GOT3 (cell line): Measurements from ENCODE around the gene PTPRJ.

Experiments used
- DNase-seq: peaks from one replicate; lab custom pipeline; 2025; ENCODE audit warnings: mixed read lengths; lab: John Stamatoyannopoulos, UW

PTPRJ gene

DNA sequence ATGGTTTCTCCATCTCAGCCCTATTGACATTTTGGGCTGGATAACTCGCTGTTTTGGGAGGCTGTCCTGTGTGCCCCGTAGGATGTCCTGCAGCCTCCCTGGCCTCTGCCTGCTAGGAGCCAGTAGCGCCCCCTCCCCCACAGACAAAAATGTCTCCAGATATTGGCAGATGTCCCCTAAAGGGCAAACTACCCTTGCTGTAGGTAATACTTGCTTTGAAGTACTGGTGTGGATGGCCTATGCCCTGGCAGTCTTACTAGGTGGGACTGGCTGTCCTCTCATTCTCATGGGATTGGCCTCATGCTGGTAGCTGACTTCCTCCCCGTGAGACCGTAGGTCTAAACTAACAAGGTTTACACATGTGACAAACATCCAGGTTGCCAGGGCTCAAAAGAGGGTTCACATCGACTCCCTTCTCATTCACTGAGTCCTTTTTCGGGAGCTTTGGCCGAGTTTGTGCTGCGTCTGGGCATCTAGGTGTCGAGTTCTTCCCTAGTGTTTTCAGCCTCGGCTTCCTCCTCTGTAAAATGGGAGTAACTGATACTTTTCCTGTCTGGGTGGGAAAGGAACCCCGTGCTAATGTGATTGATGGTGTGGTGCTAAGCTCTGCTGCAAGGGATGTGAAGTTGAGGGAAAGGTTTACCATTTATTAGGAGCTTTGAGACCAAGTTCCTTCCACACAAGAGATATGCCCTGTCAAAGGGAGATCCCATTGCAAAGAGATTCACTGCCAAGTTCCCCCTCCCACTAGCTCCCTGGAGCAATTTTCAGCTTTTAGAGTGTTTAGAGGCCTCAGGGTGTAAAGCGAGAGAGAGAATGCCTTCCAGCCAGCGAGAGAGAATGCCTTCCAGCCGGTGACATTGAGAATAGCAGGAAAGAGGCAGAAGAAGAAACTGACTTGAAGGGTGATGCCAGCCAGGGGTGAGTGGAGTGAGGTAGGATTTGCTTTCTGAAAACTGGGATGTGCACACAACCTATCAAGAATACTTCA is 17.0 kb downstream of the PTPRJ start:
- no peak for DNase-seq

DNA sequence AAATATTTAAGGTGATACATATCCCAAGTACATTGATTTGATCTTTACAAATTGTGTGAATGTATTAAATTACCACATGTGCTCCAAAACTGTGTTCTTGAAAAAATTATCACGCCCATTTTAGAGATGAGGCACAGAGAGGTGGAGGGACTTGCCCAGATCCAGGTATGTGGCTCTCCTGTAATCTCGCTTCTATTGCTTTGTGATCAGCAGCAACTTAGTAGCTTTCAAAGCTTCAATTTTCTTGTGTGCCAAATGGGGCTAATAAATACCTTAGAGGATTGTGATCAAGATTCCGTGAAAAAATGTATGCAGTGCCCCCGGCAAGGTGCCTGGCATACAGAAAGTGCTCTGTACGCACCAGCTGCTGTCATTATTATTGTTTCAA is 18.0 kb downstream of the PTPRJ start:
- no peak for DNase-seq

DNA sequence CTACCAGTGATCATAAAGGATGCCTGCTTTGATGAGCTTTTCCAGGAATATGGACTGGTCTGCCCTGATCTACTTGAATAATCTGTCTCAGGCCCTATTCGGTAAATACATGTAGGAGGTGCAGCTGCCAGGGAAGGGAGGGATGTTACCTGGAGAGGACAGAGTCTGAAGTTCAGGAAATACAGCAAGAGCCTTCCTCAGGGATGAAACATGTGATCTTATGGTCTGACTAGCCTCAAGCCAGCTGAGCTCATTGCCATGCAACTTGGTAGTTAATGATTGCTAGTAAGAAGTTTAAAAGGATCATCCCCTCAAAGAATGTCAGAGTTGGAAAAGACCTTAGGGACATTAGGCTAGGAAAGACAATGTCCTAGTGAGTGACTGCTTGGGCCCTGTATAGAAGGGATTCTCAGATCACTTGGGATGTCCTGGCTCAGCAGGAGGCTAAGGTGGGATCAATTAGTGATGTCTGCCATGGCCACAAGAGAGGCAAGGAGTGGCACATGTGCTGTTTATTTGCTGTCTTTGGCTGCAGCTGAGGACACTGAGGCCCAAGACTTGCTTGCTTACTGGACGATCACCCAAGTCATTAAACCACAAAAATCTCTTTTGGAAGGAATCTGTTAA is 18.5 kb downstream of the PTPRJ start:
- no peak for DNase-seq

DNA sequence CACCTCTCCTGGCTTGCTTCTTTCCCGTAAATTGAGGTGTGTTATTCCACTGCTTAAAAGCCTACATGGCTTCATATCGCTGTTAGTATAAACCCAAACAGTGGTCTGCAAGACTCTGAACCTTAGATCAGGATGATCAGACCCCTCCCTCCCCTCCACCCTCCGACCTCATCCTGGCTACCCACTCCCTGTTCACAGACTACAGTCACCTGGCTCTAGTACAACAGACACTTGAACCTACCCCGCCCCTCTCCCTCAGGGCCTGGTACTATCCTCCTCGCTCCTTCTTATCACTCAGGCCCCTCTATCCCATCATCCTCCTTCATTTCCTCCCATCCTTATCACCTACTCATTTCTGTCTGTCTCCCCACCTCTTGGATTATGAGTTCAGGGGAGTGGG is 20.1 kb downstream of the PTPRJ start:
- no peak for DNase-seq

DNA sequence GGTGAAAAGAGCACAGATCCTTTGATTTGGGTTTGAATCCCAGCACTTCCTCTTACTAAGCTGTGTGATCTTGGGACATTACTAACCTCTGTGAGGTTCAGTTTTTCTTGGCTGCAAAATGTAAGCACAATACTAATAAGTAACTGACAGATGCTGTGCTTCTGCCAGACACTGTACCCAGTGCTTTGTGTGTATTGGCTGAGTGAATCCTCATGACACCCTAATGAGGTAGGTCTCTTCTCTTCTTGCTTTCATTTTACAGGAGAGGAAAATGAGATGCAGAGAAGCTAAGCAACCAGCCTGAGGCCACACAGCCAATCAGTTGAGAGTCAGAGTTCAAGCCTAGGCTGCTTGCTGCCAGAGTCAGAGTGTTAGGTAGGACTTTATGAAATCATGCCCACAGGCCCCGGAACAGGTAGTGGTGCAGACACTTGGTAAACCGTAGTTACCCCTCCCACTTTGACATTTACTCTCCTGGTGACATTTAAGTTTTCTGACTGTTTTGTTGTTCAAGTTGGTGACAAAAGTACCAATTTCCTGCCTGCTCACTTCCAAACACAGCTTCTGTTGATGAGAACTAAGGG is 21.2 kb downstream of the PTPRJ start:
- DNase-seq, result no peak

DNA sequence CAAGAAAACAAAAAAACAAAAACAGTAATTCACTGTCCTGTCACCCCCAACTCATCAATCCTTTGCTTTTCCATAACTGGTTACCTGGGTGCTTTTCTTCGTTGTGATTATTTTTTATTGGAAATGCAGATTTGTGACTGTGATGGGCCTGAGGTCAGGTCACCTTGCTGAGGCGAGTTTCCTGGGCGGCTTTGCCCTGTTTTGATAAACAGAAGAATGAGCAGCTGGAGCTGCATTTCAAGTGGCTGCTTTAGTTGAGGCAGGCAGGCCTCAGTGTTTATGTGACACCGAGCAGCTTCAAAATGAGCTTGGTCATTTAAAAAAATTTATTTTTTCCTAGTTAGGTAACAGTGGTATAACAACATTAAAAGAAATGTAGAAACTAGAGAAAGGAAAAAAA is 22.2 kb downstream of the PTPRJ start:
- DNase-seq, result no peak

DNA sequence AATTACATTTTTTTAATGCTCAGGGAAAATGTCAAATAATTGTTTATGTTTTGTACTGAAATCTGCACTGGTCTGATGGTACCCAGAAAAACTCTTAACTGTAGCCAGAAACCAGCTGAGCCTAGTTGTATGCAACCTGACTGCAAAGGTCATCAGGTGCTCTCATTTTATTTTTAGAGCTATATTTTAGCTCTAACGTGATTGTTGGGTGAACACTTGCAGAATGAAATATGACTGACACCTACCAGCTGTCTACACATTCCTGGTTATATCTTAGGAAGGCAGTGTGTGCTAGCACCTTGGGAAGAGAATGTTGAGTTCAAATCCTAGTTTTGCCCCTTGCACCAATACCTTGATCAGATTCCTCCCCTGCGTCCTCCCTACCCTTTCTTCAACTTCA is 23.6 kb downstream of the PTPRJ start:
- DNase-seq, result no peak

DNA sequence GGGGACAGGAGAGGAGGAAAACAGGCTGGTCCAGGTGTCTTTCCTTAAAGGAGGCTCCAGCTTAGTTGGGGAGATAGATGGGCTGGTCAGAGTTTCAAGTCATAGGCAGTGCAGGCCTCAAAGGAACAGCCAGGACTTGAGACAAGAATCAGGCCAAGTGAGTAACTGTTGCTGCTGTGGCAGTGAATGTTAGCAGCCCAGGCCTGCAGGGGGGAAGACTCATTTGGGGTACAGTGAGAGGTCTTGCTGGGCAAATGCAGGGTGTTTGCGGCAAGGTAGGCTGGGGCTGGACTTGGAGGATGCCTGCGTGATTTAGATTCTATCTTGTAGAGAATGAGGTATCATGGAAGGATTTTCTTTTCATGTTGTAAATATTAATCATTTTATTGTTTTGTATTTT is 24.1 kb downstream of the PTPRJ start:
- DNase-seq, result no peak

DNA sequence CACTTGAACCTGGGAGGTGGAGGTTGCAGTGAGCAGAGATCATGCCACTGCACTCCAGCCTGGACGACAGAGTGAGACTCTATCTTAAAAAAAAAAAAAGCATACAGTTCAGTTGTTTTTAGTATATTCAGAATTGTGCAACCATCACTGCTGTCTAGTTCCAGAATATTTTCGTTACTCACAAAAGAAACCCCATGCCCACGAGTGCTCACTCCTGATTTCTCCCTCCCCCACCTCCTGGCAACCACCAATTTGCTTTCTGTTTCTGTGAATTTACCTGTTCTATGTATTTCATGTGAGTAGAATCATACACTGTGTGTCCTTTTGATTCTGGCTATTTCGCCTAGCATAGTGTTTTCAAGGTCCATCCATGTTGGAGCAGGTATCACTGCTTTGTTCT is 24.8 kb downstream of the PTPRJ start:
- no peak for DNase-seq

DNA sequence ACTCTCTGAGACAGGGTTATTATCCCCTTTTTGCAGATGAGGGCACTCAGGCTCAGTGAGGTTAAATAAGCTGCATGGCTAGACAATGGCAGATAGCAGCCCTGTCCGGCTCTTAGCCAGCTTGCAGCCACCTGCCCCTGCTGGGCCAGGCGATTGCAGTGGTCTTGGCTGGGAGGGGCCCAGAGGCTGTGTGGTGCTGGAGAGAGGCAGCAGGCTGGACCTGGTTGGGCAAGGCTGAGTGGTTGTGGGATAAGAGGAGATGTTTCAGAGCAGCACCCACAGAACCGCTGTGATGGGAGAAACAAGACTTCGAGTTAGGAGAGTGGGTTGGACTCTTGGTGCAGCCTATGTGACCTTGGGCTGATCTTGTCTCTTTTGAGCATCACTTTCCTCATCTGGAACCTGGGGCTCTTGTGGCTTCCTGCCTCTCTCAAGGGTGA is 25.5 kb downstream of the PTPRJ start:
- DNase-seq, result no peak

DNA sequence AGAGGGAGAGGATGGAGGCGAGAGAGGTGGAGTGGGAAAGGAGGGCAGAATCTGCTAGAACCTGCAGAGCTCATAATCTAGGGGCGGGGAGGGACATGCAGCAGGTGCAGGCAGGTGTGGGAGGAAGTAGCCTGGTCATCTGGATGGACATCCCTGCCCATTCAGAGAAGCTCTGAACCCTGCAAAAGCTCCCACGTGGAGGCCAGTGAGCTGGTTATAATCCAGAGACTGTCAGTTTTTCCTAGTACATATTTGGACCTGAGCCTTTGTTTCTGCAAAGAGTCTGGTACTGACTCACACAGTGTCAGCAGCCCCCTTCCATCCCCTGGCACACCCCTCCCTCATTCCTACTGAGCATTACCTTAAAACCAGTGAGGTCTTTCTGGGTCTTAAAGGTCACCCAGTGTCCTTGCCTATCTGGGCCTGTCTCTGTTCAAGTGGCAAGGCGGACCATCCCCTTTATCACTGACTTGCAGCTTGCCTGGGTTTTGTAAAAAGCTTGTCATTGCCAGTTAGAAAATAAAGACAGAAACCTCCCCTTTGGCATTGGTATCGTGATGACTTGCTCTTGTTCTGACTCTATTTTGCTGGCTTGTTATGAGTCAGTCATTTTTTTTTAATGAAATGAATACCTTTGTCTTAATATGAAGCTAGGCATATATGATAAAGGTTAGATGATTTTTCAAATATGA is 26.1 kb downstream of the PTPRJ start:
- DNase-seq, result no peak

DNA sequence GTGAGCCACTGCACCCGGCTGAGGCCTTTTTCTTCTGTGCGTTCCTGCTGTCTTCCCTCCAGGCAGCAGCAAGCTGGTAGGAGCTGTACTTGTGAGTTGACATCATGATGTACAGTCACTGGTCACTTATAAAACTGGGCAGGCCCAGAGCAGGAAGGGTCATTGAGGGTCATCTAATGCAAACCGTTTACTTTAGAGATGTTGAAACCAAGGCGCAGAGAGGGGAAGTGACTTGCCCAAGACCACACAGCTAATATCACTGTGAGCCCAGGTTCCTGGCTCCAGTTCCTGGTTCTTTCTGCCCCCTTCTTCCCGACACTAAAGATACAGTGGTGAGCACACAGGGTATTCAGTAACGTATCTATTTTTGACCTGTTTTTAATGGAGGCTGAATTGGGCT is 27.3 kb downstream of the PTPRJ start:
- DNase-seq, result no peak

DNA sequence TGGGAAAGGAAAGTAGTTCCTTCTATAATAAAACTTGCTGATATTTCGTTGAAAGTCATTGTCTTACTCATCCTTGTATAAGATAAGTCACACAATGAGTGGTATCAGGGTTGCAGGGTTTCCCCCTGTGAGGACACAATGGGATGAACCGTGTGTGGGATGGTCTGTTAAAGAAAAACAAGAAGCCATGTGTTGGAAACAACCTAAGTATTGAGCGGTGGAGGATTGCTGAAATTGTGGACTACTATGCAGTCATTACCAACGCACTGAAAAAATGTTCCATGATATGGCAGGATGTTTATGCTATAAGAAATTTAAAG is 28.6 kb downstream of the PTPRJ start:
- DNase-seq, result no peak

DNA sequence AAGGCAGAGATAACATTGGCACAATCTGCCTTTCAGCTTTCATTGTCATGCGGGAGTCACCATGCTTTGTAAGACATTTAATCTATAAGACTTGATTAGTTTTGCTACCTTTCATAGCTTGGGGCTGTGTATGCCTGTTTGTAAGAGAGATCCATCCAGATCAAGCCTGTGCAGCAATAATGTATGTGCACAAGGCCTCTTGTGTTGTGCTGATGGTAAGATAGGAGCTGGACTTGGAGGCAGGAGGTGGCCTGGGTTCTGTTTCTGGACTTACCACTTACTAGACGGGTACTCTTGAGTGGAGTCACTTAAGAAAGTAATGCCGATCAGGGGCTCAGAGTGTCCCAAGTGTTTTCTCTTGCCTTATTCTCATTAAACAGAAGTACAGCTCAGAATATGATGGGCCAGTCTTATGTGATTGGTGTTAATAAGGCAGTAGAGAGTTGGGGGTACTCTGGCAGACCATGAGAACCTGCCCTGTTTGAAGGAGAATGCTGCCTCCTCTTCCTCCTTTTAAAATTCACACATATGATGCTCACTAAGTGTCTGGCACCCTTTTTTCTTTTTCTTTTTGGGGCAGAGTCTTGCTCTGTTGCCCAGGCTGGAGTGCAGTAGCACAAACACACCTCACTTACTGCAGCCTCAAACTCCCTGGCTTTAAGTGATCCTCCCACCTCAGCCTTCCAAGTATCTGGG is 30.9 kb downstream of the PTPRJ start:
- DNase-seq, result no peak

DNA sequence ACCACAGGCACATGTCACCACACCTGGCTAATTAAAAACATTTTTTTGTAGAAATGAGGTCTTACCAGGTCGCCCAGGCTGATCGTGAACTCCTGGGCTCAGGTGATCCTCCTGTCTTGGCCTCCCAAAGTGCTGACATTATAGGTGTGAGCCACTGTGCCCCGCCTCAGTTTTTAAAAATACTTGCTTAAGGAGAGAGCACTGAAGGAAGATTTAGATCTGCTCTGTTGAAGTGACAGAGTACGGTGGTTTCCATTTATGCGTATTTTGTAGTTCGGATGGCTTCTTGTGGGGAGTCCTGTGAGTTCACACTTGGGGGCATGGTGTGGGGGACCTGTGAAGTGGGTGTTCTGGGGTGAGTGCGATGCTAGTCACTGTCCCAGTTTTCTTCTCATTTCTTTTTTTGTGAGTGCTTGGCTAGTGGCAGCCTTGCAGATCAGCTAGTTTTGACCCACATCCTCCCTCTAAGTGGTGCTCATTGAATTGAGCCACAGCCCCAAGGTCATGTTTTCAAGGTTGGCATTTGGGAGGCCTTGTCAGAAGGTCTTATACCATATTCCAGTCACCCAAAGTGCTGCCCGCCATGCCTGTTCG is 31.5 kb downstream of the PTPRJ start:
- no peak for DNase-seq

DNA sequence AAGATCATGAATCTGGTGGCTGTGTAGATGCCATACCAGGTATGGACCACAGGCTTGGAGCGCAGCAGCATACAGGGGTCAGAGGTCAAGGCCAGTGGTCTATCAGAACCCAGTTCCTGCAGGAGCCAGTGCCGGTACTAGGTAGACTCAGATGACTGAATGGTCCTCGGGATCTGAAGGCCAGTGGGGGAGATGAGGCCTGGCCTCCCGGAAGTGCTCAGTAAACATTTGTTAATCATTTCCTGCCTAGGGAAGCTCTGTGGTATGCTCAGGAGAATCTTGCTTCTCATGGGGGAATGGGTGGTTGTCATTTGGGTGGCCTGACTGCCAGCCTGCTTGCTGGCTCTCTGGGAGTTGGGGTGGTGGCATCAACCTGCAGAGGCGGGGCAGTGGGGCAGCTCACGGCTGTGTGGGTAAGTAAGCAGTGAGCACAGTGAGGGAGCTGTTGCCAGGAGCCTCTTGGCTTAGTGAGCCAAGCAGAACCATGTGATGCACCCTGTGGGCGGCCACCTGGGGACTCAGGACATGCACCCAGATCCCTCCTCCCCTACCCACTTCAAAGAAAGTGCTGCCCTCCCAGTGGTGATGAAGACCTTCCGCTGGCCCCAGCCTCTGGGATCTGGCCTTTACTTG is 33.0 kb downstream of the PTPRJ start:
- no peak for DNase-seq

DNA sequence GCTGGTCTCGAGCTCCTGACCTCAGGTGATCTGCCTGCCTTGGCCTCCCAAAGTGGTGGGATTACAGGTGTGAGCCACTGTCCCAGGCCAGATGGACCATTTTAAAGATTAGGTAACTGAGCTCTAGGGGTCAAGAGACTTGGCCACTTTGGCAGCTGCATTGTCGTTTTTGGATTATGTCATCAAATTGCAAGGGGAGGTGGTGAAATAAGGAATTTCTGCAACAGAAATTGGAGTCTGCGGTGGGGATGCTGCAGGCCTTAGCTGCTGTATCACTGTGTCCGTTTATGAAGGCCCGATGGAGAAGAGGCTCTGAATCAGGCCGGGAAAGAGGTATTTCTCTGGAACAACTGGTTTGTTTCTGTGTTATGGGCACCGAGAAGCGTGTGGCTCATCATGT is 34.6 kb downstream of the PTPRJ start:
- no peak for DNase-seq

DNA sequence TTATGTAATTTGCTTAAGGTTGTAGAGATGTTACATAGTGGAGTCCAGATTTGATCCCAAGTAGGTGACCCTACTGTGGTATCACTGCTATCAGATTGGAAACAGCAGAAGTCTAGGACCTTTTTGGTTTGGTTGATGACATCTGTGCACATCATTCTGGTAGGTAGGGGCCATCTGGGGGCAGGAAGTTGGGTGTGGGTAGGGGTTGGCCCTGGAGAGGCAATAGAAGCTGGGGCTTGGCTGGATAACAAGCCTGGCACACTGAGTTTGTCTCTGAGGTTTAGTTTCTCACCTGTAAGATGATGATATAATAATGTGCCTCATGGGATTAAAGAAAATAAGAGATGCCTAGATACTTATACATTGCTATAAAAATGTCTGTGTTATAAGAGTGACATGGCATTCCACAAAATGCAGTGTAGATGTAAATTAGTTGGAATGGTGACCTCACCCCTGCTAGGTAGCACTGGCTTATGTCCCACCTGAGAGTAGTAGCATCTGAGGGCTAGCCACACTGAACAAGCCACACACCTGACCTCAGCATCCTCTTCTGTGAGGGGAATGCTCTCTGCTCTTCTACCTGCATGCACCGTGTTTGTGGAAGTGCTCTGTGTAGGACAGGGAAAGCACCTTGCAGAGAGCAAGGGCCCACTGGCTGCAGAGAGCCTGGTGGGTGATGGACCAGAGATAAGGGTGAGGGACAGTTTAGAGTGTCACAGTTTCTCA is 36.9 kb downstream of the PTPRJ start:
- DNase-seq, result no peak

DNA sequence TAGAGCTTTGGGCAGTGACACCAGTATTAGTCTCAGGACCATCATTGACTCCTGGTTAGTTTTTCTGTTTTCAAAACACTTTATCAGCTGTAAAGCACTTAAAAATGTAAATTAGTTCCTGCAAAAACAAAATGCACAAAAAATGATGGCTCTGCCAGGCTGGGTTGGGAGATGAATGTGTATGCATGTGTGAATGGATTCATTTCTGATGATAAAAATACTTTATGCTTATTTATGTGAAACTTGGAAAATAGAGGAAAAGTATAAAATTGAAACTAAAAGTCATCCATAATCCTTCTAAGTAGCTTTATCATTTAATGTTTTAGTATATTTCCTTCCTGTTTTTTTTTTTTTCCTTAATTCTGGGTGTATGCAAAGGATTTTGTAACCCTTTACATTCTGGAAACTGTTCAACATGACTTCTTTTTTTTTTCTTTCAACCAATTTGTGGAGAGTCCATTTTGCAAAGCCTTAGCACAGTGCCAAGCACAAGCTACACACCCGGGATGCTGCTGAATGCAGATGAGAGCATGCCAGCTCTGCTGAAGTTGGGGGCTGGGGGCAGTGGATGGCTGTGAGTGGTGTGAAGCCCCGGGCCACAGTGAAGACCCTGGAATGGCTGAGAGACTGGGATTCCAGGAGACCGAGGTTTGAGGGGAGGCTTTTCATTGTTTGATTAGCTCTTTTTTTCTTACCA is 37.6 kb downstream of the PTPRJ start:
- DNase-seq, result no peak
